Astrocyte (in vitro differentiated cells and primary cell): ENCODE results near the gene MAN2A1.

ENCODE experiments used
- EZH2 ChIP-seq: IDR thresholded peaks from 2 replicates; pipeline ENCODE4 v1.6.1; 2012; ENCODE audit warnings: mild to moderate bottlenecking, low read length, inconsistent platforms; ENCODE audit not compliant: insufficient read depth
- TF ChIP-seq, protein P1 (sequence below): IDR thresholded peaks from 2 replicates; pipeline ENCODE4 v1.5.1; 2011; ENCODE audit warnings: low read depth, mild to moderate bottlenecking, inconsistent platforms, low read length, moderate library complexity; ENCODE audit not compliant: insufficient read depth

DNA sequence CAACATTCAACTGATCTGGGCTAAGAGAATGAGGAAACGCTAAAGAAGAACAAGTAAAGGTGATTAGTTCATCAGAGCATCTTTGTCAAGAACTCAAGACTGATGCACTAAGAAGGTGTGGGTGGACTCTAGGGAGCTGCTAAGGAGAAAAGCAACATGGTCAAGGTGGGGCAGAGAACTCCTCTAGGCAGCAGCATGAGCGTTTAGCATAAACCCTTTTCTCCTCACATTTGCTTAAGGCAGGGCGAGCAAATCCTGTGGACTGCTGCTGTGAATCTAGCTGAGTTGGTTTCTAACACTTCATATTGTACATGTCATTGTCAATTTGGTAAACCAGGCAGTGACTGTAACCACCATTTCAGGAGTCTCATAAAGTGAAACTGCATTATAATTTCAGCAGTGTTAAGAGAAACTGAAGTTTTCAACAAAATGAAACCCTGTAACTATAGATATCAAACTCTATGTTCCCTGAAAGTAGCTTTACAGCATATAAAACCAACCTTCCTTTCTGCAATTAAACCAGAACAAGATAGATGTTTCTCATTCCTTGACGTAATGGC, 45.9 kb upstream of the MAN2A1 start:
- TF ChIP-seq, protein P1, sequence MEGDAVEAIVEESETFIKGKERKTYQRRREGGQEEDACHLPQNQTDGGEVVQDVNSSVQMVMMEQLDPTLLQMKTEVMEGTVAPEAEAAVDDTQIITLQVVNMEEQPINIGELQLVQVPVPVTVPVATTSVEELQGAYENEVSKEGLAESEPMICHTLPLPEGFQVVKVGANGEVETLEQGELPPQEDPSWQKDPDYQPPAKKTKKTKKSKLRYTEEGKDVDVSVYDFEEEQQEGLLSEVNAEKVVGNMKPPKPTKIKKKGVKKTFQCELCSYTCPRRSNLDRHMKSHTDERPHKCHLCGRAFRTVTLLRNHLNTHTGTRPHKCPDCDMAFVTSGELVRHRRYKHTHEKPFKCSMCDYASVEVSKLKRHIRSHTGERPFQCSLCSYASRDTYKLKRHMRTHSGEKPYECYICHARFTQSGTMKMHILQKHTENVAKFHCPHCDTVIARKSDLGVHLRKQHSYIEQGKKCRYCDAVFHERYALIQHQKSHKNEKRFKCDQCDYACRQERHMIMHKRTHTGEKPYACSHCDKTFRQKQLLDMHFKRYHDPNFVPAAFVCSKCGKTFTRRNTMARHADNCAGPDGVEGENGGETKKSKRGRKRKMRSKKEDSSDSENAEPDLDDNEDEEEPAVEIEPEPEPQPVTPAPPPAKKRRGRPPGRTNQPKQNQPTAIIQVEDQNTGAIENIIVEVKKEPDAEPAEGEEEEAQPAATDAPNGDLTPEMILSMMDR, result no peak
- no peak for TF ChIP-seq EZH2
